ENCODE data around the gene NACC2. TPM values are rescaled to one million over a fixed set of nuclear protein-coding genes. Genes with fewer than 3 reads are reported as not detected.

The NACC2 gene
- total RNA-seq, 4 donors from 2014 or later: 15.0 to 35.2 (median 20.7) TPM

- TF ChIP-seq CTCF (IDR thresholded peaks at IDR 0.05; ENCODE audit: low read depth): no peak
Measured at GRCh38 chr9:135998016-135998380, 97.1 kb downstream of the NACC2 start.

GRCh38 chr9:135997090-135998015, 97.7 kb downstream of the NACC2 start:
- TF ChIP-seq CTCF (IDR thresholded peaks at IDR 0.05; ENCODE audit: low read depth): no peak

- TF ChIP-seq CTCF (IDR thresholded peaks at IDR 0.05; ENCODE audit: low read depth): no peak
Measured at GRCh38 chr9:135995816-135996215, 99.3 kb downstream of the NACC2 start.

GRCh38 chr9:135994501-135995192, 100.4 kb downstream of the NACC2 start:
- no peak for TF ChIP-seq CTCF (IDR thresholded peaks at IDR 0.05; ENCODE audit: low read depth)

- no peak for TF ChIP-seq CTCF (IDR thresholded peaks at IDR 0.05; ENCODE audit: low read depth)
Measured at GRCh38 chr9:135993765-135994500, 101.2 kb downstream of the NACC2 start.

GRCh38 chr9:135993409-135993742, 101.7 kb downstream of the NACC2 start:
- TF ChIP-seq CTCF (IDR thresholded peaks at IDR 0.05; ENCODE audit: low read depth): no peak
